Sciatic nerve (tissue), 2 donors: ENCODE measurements around the gene GIPC1. TPM values are rescaled to one million over a fixed set of nuclear protein-coding genes. Genes with fewer than 3 reads are reported as not detected.
A peak's percentile ranks its signal among the peaks of the same experiment; 100 is the strongest.
"Not testable (repeated sequence)": the region's sequence is repeated elsewhere in the genome, so short reads cannot be mapped to it uniquely, and the experiment has no call there.

Source experiments
- ATAC-seq: fragments of 200-7000 bp; cut with Tn5 transposase; one replicate; pipeline ENCODE4 v1.9.1; 2020; ENCODE audit warnings: mild to moderate bottlenecking, moderate library complexity
- DNase-seq: peaks from one replicate; pipeline ENCODE4 v3.0.0-alpha.2; 2020; ENCODE audit warnings: low spot score
- intact Hi-C: fragments of 100-400 bp; cut with DNase I; formaldehyde crosslinking; loops from one replicate; pipeline ENCODE4 v1.14.2; 2022
- total RNA-seq: library from RNA; stranded (reverse); fragmentation: NEBNext Ultra II Directional; extraction: Animal tissue kit (Norgen Biotek cat#: 25700); gene quantifications from one replicate; pipeline ENCODE4 v1.2.1, GENCODE V29; 2021
- donor health status: DM: no; HTN: no; CAD: no.
- donor health status: DM: no; HTN: no; CAD: no.

GIPC1 gene
- total RNA-seq, 1 donor from 2014 or later, result 50.2 TPM

DNA sequence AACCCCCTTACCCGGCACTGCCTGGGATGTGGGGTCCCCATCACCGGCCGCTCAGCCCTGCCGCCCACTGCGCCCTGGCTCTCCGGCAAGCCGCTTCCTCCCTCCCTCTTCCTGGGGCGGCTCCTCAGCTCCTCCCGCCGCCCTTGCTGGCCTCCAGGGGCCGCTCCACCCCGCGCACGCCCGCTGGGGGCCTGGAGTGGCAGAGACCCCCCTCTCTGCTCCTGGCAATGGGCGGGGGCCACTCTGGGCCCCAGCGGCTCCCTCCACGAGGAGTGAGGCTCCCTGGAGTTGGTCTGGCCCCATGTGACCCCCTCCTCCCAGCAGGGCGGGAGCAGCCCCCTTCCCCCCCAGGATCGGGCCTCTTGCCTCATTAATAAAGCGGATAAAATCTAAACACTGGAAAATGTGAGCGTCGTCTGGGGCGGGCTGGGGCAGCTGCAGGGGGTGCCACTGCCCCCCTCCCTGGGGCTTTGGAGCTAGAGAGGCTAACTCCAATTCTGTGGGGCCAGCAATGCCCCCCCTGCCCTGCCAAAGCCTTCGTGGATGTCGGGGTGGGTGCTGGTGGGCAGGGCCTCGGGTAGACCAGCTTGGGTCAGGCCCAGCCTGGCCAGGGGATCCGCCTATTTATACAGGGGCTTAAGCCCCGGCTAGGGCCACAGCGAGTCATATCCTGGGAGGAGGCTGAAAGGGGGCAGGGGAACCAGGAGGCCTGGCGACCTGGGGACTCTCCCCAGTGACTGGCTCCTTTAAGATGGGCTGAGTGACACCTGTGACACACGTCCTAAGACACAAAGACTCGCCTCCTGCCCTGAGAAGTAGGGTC is 20.5 kb downstream of the GIPC1 start, which contains the start of gene PTGER1:
Gene PTGER1 (minus strand): TSS at position 104 of the 823 bp plus-strand sequence. CDS start 1,034 bp downstream, outside the sequence.
- DNase-seq (no peak), ATAC-seq (no peak)
- intact Hi-C loops, result no loop called here

DNA sequence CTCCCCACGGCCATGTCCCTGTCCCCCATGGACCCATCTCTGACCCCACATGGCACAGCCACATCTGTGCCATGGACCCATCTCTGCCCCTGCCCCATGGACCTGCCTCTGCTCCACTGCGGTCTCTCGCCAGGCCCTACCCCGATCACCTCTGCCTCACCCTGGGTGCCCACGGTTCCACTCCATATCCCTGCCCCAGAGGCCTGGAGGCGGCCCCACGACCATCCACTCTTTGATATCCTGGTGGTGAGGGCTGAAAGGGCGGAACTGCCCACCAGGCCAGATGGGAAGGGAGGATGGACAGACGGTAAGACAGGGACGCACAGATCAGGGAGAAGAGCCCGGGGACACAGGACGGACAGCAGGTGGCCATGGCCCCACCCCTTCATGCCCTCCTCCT is 21.1 kb downstream of the GIPC1 start:
- ATAC-seq (no peak), DNase-seq (no peak)
- intact Hi-C loops, result no loop called here

DNA sequence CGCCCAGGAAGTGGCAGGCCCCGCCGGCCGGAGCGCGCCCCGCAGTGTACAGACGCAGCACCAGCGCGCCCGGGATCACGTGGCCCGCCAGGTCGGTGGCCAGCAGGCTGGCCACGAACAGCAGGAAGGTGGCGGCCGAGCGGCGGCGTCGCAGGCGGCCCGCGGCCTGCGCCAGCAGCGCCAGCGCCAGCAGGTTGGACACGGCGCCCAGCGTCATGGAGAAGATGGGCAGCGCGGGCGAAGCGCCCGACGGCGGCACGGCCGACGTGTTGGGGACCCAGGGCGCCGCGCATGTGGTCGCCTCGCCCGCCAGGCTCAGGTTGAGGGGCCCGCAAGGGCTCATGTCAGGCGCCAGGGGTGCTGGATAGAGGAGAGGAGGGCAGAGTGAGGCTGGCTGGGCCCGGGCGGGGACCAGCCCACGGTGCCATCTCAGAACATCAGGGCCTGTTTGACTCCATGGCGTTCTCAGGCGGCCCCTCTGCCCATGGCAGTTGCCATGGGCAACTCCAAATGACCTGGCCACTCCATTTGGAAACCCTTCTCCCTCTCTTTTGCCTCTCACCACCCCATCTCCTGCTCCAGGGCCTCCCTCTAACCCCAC is 21.8 kb downstream of the GIPC1 start:
- no peak for DNase-seq
- intact Hi-C loops, result no loop called here
- ATAC-seq, result no peak

DNA sequence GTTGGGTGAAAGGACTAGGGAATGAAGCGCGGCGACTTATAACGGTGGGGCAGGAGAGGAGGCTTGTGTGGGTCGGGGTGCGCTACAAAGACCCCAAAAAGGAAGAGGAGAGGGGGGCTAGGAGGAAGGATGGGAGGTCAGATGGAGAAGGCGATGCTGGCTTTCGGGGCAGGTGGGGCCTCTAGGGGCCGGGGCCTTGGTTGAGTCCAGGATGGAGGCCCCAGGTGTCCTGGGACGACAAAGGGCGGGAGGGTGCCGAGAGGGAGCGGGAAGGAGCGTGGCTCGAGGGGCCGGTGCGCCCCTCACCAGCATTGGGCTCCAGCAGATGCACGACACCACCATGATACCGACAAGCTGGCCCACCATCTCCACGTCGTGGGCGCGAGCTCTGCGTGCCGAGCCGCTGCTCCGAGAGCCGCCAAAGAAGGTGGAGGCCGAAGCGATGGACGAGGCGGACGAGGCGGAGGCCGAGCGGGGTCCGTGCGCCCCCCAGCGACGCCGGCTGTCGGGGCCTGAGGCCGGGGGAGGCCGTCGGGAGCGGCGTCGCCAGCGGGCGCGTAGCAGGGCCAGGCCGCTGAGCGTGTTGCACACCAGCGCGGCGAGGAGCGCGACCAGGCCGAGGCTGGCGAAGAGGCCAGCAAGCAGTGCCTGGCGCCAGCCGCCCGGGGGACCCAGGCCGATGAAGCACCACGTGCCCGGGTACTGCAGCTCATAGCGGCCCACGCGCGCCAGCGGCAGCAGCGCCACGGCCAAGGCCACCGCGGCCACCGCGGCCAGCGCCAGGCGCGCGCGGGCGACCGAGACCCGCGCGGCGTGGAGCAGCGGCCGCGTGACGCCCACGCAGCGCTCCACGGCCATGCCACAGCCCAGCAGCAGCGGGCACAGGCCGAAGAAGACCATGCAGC is 22.6 kb downstream of the GIPC1 start:
- ATAC-seq (no peak), DNase-seq (no peak)
- intact Hi-C loops, result no loop called here

DNA sequence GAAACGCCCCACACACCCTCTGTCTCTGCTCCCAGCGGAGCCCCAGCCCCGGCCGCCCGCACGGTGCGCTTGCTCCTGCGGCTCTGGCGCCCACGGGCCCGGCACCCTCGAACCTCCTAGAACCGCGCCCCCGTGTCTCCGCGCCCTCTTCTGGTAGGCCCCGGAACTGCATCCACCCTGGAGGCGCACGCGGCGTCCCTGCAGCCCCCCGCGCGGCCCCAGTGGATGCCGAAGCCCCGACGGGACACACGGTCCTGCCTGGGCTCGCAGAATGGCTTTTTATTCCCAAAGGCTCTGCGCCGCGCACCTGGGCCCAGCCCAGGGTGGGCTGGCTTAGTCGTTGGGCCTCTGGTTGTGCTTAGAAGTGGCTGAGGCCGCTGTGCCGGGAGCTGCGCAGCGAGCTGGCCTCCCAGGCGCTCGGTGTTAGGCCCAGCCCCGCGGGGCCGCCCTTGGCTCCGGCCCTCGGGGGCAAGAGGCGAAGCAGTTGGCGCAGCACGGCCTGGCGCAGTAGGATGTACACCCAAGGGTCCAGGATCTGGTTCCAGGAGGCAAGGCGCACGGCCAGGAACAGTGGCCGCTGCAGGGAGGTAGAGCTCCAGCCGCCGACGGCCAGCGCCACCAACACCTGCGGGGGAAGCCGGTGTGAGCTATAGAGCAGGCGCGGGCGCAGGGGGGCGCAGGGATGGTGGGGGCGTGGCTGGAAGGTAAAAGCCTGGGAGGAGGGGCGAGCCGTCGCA is 23.6 kb downstream of the GIPC1 start:
- intact Hi-C loops, result no loop called here
- ATAC-seq (peak; percentile 49), DNase-seq (peak; percentile 89)

DNA sequence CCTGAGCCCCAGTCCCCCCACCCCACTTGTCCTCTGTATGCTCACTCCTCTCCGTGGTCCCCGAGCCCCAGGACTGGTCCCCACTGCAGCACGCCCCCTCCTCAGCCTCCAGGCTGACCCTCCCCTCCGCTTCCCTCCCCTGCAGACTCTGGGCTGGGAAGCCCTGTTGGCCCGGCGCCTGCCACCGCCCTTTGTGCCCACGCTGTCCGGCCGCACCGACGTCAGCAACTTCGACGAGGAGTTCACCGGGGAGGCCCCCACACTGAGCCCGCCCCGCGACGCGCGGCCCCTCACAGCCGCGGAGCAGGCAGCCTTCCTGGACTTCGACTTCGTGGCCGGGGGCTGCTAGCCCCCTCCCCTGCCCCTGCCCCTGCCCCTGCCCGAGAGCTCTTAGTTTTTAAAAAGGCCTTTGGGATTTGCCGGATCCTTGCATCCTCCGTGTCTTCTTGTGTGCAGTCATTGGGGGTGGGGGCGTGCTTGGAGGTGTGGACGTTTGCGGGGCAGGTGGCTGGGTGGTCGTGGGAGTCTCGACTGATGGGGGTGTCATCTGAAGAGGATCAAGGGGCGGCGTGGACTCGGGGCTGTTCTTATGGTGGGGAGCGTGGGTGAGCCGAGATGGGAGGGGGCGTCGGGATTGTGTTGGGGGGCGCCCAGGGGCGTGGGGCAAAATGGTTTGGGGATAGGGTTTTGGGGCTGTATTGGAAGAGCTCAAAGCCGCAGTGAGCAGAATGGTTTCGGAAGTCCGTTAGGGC is 24.3 kb downstream of the GIPC1 start:
- peak; percentile 6 for ATAC-seq
- intact Hi-C loops, result no loop called here
- DNase-seq, result no peak

DNA sequence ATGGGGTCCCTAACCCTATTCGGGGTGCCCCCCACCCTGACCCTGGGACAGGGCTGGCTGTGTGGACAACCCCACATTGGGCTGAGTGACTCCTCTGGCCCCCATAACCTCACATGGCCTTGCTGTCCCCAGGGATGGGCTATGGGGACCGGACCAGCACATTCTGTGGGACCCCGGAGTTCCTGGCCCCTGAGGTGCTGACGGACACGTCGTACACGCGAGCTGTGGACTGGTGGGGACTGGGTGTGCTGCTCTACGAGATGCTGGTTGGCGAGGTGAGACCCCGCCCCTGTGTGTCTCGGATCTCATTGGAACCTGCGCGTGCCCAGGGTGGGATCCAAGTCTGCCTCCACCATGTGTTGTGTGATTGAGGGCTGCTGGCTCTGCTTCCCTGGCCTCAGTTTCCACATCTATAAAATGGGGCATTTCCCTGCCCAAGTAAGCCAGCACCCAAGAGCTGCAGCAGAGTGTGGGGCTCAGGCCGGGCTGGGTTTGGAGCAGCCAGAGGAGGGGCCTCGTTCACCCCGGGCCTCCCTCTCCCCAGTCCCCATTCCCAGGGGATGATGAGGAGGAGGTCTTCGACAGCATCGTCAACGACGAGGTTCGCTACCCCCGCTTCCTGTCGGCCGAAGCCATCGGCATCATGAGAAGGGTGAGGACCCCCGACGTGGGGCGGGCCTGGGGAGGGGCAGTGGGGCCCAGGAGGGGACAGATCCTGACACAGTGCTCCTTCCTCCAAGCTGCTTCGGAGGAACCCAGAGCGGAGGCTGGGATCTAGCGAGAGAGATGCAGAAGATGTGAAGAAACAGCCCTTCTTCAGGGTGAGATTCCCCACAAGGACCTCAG is 25.7 kb downstream of the GIPC1 start:
- ATAC-seq (no peak), DNase-seq (no peak)
- intact Hi-C loops, result no loop called here

DNA sequence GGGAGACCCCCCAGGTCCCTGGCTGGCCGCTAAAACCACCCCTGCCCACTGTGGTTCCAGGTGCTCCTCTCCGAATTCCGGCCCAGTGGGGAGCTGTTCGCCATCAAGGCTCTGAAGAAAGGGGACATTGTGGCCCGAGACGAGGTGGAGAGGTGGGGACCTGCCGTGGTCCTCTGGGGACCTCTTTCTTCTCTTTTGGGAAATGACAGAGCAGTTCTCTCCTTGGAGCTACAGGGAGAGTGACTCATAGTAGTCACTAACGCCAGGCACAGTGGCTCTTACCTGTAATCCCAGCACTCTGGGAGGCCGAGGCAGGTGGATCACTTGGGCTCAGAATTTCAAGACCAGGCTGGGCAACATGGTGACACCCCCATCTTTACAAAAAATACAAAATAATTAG is 28.1 kb downstream of the GIPC1 start:
- no peak for DNase-seq
- no peak for ATAC-seq
- intact Hi-C loops, result no loop called here

DNA sequence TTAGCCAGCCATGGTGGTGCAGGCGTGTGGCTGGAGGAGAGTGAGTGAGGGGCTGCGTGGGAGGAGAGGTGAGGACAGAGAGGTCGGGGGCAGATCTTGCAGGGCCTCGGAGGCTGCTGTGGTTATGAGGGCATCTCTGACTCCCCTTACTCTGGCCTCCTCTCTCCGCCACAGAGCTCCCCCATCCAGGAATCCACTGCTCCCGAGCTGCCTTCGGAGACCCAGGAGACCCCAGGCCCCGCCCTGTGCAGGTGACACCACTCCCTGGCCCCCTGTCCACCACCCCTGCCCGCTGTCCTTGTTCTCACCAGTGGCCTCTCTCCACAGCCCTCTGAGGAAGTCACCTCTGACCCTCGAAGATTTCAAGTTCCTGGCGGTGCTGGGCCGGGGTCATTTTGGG is 28.5 kb downstream of the GIPC1 start:
- intact Hi-C loops, result no loop called here
- ATAC-seq (no peak), DNase-seq (no peak)

DNA sequence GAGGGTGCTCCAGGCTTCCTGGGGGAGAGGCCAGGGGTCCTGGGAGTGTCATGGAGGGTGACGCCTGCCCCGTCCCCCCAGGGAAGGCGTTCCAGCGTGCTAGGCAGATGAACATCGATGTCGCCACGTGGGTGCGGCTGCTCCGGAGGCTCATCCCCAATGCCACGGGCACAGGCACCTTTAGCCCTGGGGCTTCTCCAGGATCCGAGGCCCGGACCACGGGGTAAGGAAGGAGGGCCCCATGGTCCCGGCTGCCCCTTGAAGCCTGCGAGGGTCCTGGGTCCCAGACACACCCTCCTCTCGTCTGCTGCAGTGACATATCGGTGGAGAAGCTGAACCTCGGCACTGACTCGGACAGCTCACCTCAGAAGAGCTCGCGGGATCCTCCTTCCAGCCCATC is 32.2 kb downstream of the GIPC1 start:
- DNase-seq (no peak), ATAC-seq (no peak)
- intact Hi-C loops, result no loop called here

DNA sequence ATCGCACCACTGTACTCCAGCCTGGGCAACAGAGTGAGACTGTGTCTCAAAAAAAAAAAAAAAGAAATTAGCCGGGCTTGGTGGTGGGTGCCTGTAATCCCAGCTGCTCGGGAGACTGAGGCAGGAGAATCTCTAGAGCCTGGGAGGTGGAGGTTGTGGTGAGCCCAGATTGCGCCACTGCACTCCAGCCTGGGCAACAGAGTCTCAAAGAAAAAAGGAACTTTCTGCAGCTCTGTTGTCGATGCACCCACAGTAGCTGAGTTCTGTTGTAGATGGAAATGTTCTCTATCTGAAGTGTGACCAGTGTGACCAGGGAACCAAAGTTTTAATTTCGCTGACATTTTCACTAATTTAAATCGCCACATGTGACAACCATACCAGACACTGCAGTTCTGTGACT is 33.5 kb downstream of the GIPC1 start:
- DNase-seq, intact Hi-C loops, ATAC-seq: not testable (repeated sequence)

DNA sequence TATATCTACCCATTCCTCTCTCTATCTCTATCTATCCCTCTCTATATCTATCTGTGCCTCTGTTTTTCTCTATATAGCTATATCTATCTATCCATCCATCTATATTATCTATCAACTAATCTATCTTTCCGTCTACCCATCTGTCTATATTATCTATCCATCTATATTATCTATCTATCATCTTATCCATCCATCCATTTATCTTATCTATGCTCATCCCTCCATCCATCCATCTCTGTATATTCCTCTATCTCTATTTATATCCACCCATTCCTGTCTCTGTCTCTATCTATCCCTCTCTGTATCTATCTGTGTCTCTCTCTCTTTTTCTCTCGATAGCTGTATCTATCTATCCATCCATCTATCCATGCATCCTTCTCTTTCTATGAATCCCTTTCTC is 35.0 kb downstream of the GIPC1 start:
- DNase-seq (no peak), ATAC-seq (no peak)
- intact Hi-C loops, result no loop called here

DNA sequence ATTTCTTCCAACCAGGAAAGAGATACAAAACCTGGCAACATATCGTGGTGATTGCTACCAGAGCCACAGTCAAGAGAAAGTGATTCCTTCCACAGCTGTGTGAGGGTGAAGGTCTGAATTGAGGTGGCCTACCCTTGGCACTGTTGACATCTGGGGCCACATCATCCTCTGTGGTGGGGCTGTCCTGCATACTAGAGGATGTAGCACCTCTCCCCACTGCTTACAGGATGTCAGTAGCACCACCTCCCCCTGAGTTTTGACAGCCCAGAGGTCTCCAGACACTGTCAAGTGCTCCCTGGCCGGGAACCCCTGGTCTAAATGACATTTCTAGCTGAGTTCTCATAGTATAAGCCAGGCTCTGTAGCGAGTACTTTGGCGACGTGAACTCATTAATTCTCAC is 36.2 kb downstream of the GIPC1 start:
- DNase-seq, result no peak
- intact Hi-C loops, result no loop called here
- no peak for ATAC-seq

DNA sequence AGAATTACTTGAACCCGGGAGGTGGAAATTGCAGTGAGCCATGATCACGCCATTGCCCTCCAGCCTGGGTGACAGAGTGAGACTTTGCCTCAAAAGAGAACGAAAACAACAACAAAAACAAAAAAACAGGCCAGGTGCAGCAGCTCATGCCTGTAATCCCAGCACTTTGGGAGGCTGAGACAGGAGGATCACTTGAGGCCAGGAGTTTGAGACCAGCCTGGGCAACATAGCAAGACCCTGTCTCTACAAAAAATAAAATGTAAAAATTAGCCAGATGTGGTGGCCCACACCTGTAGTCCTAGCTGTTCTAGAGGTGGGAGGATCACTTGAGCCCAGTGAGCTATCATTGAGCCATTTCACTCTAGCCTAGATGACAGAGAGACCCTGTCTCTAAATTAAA is 43.6 kb downstream of the GIPC1 start:
- DNase-seq, intact Hi-C loops, ATAC-seq: not testable (repeated sequence)

DNA sequence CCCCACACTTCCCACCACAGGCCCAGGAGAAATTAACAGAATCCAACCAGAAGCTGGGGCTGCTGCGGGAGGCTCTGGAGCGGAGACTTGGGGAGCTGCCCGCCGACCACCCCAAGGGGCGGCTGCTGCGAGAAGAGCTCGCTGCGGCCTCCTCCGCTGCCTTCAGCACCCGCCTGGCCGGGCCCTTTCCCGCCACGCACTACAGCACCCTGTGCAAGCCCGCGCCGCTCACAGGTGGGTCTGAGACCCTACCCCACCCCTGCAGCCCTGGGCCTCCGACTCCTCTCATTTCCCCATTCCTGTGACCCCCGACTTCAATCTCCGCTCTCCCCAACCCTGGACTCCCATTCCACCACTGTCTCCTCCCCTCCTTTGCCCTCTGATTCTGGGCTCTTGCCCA is 45.1 kb downstream of the GIPC1 start:
- intact Hi-C loops, result no loop called here
- ATAC-seq (no peak), DNase-seq (no peak)

DNA sequence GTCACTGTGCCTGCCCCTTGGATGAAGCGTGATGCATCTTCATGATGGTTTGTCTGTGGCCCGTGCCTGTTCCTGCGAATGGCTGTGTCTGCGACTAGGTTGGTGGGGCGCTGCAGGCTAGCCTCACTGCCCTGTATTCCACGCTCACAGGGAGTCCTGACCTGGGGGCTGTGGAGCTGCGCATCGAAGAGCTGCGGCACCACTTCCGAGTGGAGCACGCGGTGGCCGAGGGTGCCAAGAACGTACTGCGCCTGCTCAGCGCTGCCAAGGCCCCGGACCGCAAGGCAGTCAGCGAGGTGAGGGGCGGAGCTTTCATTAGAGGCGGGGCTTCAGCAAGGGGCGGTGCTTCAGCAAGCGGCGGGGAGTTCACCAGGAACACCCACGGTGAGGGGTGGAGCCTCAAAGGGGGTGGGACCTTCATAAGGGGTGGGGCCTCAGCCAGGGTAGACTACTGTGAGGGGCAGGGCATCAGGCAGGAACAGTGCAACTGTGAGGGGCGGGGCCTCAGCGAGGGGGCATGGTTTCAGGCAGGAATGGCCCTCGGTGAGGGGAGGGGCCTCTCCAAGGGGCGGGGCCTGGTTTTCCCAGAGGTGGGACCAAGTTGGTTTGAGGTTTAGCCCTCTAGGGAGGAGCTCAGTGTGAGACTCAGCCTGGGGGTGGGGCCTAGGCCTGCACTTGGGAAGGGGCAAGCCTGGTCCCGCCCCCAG is 45.6 kb downstream of the GIPC1 start:
- peak; percentile 42 for ATAC-seq
- intact Hi-C loops, result no loop called here
- no peak for DNase-seq

DNA sequence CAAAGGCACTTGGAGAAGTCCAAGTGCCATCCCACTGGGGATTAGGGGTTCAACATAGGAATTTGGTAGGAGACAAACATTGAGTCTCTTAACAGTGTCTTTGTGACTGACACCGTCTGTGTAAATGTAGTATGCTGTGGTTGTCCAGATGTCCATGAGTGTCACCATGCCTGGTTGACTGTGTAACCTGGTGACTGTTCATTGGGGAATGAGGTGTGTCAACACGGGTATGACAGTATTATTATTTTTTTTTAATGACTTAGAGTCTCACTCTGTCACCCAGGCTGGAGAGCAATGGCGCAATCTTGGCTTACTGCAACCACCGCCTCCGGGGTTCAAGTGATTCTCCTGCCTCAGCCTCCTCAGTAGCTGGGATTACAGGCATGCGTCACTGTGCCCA is 46.6 kb downstream of the GIPC1 start:
- DNase-seq, result no peak
- no peak for ATAC-seq
- intact Hi-C loops, result no loop called here
